Kidney epithelial cell (primary cell): ENCODE data around the gene ANKFY1. TPM values are rescaled to one million over a fixed set of nuclear protein-coding genes. Genes with fewer than 3 reads are reported as not detected.
"Not testable (repeated sequence)": the region's sequence is repeated elsewhere in the genome, so short reads cannot be mapped to it uniquely, and the experiment has no call there.

Experiments used
- DNase-seq: peaks from one replicate; pipeline ENCODE4 v3.0.0-alpha.2; 2010; ENCODE audit warnings: low read depth
- H3K27me3 ChIP-seq: 2 replicates; pipeline ENCODE4 v1.6.0; 2011; ENCODE audit warnings: low read length; ENCODE audit not compliant: control insufficient read depth, insufficient read depth
- H3K36me3 ChIP-seq: 2 replicates; pipeline ENCODE4 v1.5.1; 2011; ENCODE audit warnings: low read length; ENCODE audit not compliant: control insufficient read depth, insufficient read depth
- H3K4me3 ChIP-seq: 2 replicates; pipeline ENCODE4 v1.5.1; 2011; ENCODE audit warnings: low read depth, mild to moderate bottlenecking, control low read depth, low read length
- total RNA-seq: library from RNA; depleted of rRNA; stranded (reverse); fragments of >200 nt; gene quantifications from 2 replicates; pipeline ENCODE4 v1.2.3, GENCODE V29; 2015
- TF ChIP-seq, protein P1 (sequence below): IDR thresholded peaks from 2 replicates; pipeline ENCODE4 v1.5.1; 2011; ENCODE audit warnings: mild to moderate bottlenecking, moderate library complexity, low read length, control low read depth, inconsistent platforms; ENCODE audit not compliant: insufficient read depth, poor library complexity, severe bottlenecking

ANKFY1 gene
- total RNA-seq, 1 donor from 2014 or later, result 39.4 TPM

DNA sequence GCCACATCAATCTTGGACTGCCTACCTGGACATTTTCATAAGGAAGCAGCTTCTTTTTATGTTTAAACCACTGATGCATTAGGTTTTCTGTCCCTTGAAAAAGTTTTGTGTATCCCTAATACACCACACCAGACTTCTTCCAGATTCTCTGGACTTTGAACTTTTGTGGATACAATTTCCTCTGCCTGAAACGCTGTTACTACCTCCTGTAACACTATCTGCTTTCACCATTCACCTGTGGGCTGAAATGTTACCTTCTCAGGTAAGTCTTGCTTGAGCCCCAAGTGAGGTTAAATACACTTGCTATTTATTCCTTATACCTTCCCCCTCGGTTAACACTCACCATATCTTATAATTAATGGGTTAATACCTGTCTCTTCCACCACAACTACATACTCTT, 123.7 kb downstream of the ANKFY1 start:
- Histone ChIP-seq H3K4me3 (no peak overlapping the region), H3K36me3 (no peaks in the 10 kb centered on the region), H3K27me3 (no peaks in the 10 kb centered on the region)
- TF ChIP-seq, protein P1, sequence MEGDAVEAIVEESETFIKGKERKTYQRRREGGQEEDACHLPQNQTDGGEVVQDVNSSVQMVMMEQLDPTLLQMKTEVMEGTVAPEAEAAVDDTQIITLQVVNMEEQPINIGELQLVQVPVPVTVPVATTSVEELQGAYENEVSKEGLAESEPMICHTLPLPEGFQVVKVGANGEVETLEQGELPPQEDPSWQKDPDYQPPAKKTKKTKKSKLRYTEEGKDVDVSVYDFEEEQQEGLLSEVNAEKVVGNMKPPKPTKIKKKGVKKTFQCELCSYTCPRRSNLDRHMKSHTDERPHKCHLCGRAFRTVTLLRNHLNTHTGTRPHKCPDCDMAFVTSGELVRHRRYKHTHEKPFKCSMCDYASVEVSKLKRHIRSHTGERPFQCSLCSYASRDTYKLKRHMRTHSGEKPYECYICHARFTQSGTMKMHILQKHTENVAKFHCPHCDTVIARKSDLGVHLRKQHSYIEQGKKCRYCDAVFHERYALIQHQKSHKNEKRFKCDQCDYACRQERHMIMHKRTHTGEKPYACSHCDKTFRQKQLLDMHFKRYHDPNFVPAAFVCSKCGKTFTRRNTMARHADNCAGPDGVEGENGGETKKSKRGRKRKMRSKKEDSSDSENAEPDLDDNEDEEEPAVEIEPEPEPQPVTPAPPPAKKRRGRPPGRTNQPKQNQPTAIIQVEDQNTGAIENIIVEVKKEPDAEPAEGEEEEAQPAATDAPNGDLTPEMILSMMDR, result no peak
- no peak for DNase-seq

DNA sequence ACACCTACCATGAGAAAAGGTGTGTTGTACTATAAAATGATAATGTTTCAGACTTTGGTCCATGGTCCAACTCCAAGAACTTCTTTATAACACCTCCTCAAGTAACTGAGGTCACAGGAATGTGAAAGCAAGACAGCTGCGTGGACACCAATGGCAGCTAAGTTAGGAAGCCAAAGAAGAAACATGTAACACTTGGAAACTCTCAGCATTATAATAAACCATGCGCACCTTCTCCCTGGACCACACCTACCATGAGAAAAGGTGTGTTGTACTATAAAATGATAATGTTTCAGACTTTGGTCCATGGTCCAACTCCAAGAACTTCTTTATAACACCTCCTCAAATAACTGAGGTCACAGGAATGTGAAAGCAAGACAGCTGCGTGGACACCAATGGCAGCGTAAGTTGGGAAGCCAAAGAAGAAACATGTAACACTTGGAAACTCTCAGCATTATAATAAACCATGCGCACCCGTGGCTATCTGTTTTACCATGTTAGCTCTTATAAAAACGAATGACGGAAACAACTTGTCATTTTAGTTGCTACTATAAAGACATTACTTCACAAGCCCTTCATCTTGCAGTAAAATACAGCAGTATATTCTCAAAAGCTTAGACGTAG, 124.8 kb downstream of the ANKFY1 start:
- not testable (repeated sequence) for H3K27me3 ChIP-seq, DNase-seq, H3K36me3 ChIP-seq, H3K4me3 ChIP-seq

DNA sequence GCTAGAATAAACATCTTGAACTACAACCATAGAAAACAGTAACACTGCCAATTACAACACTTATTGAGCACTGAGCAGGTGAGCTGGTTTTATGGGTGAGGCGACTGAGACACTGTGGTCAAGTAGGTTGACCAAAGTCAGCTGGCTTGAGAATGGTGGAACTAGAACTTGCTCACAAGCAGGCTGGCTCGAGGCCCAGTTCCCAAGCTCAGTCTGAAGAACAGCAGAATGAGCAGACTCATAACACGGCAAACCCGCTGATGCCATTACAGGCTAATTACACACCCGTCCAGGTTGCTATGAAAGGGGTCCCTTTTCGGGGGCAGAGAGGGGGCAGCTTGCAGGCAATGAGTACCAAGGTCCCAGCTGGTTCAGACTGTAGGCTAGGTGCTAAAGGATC, 127.4 kb downstream of the ANKFY1 start:
- DNase-seq, result no peak
- TF ChIP-seq, protein P1, result no peak
- Histone ChIP-seq H3K27me3 (no peaks in the 10 kb centered on the region), H3K36me3 (no peaks in the 10 kb centered on the region), H3K4me3 (no peak overlapping the region)

DNA sequence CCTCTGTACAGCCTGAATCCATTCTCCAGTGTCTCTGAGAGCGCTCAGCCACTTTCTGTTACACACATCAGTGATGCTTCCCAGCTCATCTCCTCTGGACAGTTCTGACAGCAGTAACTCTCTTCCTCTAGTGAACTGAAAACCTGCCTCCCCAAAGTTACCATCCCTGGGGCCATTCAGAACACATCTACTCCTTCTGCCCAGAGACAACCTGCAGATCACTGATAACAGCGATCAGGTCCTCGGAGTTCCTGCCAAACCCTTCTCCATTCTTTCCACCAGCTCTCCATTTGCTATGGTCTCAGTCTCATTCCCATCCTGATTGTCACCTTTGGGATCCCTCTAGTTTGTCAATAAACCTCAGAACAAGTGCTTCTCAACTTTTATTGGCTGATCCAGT, 128.3 kb downstream of the ANKFY1 start:
- H3K36me3 ChIP-seq, result no peaks in the 10 kb centered on the region
- DNase-seq, result no peak
- TF ChIP-seq, protein P1, result no peak
- no peak overlapping the region for H3K4me3 ChIP-seq
- H3K27me3 ChIP-seq, result no peaks in the 10 kb centered on the region

DNA sequence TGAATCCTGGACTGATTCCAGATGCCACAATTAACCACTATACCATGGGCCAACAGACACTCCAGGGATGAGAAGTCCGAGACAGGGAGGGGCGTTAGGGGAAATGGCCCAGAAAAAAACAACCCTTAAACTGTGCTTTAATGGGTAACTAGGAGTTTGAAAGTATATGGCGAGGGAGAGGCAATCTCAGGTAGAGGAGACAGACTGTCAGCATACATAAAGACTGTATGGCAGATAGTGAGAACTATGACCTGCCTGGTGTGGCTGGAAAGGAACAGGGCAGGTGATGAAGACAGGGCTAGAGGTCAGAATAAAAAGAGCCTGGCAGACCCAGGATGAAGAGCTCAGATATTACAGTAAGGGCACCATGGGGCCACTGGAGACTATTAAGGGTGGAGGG, 129.1 kb downstream of the ANKFY1 start:
- H3K27me3 ChIP-seq, result no peaks in the 10 kb centered on the region
- TF ChIP-seq, protein P1, result no peak
- DNase-seq, result no peak
- H3K36me3 ChIP-seq, result no peaks in the 10 kb centered on the region
- no peak overlapping the region for H3K4me3 ChIP-seq

DNA sequence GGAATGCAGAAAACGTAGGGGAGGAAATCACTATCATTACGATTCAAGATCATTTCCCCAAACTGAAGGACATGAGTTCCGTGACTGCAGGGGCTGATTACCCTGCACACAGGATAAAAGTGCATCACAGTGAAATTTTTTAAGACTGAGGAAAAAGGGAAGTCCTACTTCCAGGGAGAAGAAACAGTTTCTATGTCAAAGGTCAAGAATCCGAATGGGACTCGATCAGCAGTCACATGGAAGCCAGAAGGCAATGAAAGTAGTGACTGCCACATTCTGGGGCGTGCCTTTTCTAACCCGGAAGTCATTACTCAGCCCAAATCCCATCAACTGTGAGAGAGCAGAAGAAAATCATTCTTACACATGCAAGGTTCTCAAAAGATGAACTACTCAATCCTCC, 133.1 kb downstream of the ANKFY1 start:
- H3K36me3 ChIP-seq, result no peaks in the 10 kb centered on the region
- H3K4me3 ChIP-seq, result no peak overlapping the region
- no peaks in the 10 kb centered on the region for H3K27me3 ChIP-seq
- DNase-seq, result no peak
- TF ChIP-seq, protein P1, result no peak
